BE2C (cell line): ENCODE measurements around the gene HTRA1.

ENCODE experiments used
- DNase-seq: peaks from one replicate; pipeline ENCODE4 v3.0.0-alpha.2; 2020
- H3K27me3 ChIP-seq: fragments of 250-450 bp; sonication (Bioruptor Pico); 2 replicates; pipeline ENCODE4 v1.5.1; 2020; ENCODE audit warnings: mild to moderate bottlenecking
- H3K36me3 ChIP-seq: fragments of 250-450 bp; sonication (Bioruptor Pico); 2 replicates; pipeline ENCODE4 v1.5.1; 2020; ENCODE audit warnings: mild to moderate bottlenecking
- H3K4me1 ChIP-seq: fragments of 250-450 bp; sonication (Bioruptor Pico); 2 replicates; pipeline ENCODE4 v1.5.1; 2020
- H3K4me3 ChIP-seq: 2 replicates; pipeline ENCODE4 v1.5.1; 2011; ENCODE audit warnings: low read depth, low read length
- H3K9me3 ChIP-seq: fragments of 250-450 bp; sonication (Bioruptor Pico); 2 replicates; pipeline ENCODE4 v1.5.1; 2020
- CTCF ChIP-seq: IDR thresholded peaks from 2 replicates; pipeline ENCODE4 v1.5.1; 2012; ENCODE audit warnings: mild to moderate bottlenecking, low read depth, low read length

HTRA1 gene

DNA sequence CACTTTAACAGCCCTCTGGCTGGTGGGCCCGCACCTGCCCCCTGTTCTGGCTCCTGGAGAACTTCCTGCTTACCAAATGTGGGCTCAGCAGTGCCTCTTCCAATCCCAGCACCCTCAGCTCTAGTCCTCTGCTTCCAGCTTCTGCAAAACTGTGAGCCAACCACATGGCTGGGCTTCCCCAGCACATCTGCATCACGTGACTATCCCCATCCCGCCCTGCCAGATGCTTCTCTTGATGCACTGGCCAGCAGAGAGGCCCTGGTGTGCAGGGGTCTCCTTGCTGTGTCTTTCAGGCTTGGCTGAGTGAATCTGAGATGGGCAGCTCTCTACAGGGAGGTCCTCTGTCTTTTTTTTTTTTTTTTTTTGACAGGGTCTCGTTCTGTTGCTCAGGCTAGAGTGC is 55.4 kb downstream of the HTRA1 start:
- Histone ChIP-seq H3K27me3 (no peaks in the 10 kb centered on the region), H3K4me1 (no peaks in the 10 kb centered on the region), H3K36me3 (no peaks in the 10 kb centered on the region), H3K9me3 (no peaks in the 10 kb centered on the region), H3K4me3 (no peak overlapping the region)
- no peak for TF ChIP-seq CTCF
- peak; percentile 31 for DNase-seq

DNA sequence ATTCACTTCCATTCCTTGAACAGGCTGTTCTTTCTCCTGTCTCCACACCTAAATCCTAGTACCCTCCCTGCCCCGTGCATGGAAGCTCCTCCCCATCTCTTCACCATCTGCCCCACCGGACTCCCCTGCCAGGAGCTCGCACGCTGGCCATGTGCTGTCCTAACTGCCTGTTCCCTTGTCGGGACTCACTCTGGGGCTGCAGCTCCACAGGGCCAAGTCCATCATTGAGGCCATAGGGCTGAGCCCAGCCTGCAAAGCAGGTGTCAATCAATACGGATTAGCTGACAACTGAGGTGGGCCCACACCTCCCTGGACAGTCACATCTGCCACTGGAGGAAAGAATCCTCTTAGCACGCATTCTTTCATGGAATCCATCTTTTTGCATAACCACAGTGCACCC is 57.8 kb downstream of the HTRA1 start:
- no peaks in the 10 kb centered on the region for H3K9me3 ChIP-seq
- no peaks in the 10 kb centered on the region for H3K4me1 ChIP-seq
- no peak overlapping the region for H3K4me3 ChIP-seq
- H3K27me3 ChIP-seq = peaks cover 4% of the 10 kb centered on the region
- no peak for TF ChIP-seq CTCF
- no peak for DNase-seq
- no peaks in the 10 kb centered on the region for H3K36me3 ChIP-seq

- H3K4me1 ChIP-seq = no peaks in the 10 kb centered on the region
- peaks cover 5% of the 10 kb centered on the region for H3K27me3 ChIP-seq
- H3K4me3 ChIP-seq = no peak overlapping the region
- DNase-seq = no peak
- H3K9me3 ChIP-seq = no peaks in the 10 kb centered on the region
- TF ChIP-seq CTCF = no peak
- H3K36me3 ChIP-seq = no peaks in the 10 kb centered on the region
Observed at GRCh38 chr10:122519873-122520272, 58.5 kb downstream of the HTRA1 start.

GRCh38 chr10:122521011-122521410 is 59.7 kb downstream of the HTRA1 start:
- TF ChIP-seq CTCF = no peak
- no peak for DNase-seq
- Histone ChIP-seq H3K9me3 (no peaks in the 10 kb centered on the region), H3K27me3 (peaks cover 8% of the 10 kb centered on the region), H3K4me1 (no peaks in the 10 kb centered on the region), H3K4me3 (no peak overlapping the region), H3K36me3 (no peaks in the 10 kb centered on the region)

DNA sequence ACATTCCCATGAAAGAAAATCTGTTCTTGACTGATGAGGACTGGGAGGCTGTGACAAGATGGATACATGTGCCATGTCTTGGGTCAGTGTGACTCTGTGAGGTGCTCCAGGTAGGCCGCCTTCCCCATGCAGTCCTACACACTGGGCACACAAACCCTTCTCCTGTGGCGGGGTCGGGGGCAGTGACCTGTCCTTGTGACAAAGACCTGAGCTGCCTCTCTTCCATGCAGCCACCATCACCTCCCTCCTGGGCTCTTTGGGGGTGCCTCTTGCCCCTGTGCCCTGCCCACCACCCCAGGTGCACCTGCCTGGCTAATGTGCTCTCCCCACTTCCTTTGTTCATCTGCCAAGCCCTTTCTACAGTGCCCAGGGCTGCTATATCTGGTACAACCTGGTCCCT is 63.5 kb downstream of the HTRA1 start:
- no peak overlapping the region for H3K4me3 ChIP-seq
- H3K9me3 ChIP-seq = no peaks in the 10 kb centered on the region
- DNase-seq = no peak
- no peak for TF ChIP-seq CTCF
- no peaks in the 10 kb centered on the region for H3K36me3 ChIP-seq
- no peaks in the 10 kb centered on the region for H3K4me1 ChIP-seq
- peaks cover 10% of the 10 kb centered on the region for H3K27me3 ChIP-seq

DNA sequence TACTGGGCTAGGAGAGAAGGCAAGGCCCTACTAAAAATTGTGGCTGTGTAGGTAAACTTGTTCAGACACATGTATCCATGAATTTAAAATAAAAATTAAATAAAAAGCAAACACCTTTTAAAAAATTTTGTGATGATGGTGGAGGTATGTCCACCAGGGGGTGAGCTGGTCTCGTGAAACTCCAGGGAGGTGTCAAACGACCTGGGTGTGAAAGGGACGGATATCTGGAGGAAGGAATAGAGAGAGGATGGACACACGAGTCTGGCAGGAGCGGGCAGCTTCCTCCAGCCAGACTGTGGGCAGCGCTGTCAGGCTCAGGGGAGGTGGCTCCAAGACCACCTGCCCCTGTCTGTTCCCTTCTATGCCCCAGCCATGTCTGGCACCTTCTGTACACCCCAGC is 64.4 kb downstream of the HTRA1 start:
- Histone ChIP-seq H3K9me3 (no peaks in the 10 kb centered on the region), H3K36me3 (no peaks in the 10 kb centered on the region), H3K4me3 (no peak overlapping the region), H3K4me1 (no peaks in the 10 kb centered on the region), H3K27me3 (peaks cover 20% of the 10 kb centered on the region)
- no peak for DNase-seq
- TF ChIP-seq CTCF = no peak
